HFF-Myc (cell line): ENCODE results near the gene RDH5.

Experiments
- DNase-seq: peaks from one replicate; pipeline ENCODE4 v3.0.0-alpha.2; 2011; ENCODE audit warnings: low read depth; ENCODE audit errors: extremely low read depth
- H3K4me3 ChIP-seq: replicated peaks from 2 replicates; pipeline ENCODE4 v1.5.1; 2011; ENCODE audit warnings: low read depth, mild to moderate bottlenecking, control low read depth, low read length
- TF ChIP-seq, protein P1 (sequence below): IDR thresholded peaks from 2 replicates; pipeline ENCODE4 v1.5.1; 2012; ENCODE audit warnings: mild to moderate bottlenecking, low read depth, low read length, control low read depth; ENCODE audit errors: missing control alignments

Gene RDH5

DNA sequence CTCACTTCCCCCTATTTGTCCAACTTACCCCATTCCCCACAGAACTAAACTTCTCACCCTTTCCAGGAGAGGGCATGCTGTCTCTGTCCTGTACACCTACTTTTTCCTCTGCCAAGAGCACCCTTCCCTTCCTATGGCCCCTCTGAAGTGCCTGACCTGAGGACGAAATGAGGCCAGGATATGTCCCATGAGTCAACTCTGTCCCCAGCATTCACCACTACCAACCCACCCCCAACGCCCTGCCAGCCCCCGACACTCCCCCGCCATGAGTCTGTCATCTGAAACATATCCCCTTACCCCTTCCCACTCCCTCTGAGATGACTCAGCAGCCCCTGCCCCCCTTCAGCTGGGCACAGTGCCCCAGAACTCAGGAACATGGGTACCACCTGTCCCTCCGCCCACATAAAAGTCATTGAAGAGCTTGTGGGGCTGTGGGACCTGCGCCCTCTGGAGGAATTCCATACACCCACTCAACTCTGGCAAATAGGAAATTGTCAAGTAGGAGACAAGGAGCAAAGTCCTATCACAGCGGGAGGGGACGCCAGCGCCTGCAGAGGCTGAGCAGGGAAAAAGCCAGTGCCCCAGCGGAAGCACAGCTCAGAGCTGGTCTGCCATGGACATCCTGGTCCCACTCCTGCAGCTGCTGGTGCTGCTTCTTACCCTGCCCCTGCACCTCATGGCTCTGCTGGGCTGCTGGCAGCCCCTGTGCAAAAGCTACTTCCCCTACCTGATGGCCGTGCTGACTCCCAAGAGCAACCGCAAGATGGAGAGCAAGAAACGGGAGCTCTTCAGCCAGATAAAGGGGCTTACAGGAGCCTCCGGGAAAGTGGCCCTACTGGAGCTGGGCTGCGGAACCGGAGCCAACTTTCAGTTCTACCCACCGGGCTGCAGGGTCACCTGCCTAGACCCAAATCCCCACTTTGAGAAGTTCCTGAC is 38.8 kb upstream of the RDH5 start:
- TF ChIP-seq, protein P1, sequence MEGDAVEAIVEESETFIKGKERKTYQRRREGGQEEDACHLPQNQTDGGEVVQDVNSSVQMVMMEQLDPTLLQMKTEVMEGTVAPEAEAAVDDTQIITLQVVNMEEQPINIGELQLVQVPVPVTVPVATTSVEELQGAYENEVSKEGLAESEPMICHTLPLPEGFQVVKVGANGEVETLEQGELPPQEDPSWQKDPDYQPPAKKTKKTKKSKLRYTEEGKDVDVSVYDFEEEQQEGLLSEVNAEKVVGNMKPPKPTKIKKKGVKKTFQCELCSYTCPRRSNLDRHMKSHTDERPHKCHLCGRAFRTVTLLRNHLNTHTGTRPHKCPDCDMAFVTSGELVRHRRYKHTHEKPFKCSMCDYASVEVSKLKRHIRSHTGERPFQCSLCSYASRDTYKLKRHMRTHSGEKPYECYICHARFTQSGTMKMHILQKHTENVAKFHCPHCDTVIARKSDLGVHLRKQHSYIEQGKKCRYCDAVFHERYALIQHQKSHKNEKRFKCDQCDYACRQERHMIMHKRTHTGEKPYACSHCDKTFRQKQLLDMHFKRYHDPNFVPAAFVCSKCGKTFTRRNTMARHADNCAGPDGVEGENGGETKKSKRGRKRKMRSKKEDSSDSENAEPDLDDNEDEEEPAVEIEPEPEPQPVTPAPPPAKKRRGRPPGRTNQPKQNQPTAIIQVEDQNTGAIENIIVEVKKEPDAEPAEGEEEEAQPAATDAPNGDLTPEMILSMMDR = peak; percentile 46
- peak overlapping the region; percentile 34 for H3K4me3 ChIP-seq
- peak; percentile 48 for DNase-seq

DNA sequence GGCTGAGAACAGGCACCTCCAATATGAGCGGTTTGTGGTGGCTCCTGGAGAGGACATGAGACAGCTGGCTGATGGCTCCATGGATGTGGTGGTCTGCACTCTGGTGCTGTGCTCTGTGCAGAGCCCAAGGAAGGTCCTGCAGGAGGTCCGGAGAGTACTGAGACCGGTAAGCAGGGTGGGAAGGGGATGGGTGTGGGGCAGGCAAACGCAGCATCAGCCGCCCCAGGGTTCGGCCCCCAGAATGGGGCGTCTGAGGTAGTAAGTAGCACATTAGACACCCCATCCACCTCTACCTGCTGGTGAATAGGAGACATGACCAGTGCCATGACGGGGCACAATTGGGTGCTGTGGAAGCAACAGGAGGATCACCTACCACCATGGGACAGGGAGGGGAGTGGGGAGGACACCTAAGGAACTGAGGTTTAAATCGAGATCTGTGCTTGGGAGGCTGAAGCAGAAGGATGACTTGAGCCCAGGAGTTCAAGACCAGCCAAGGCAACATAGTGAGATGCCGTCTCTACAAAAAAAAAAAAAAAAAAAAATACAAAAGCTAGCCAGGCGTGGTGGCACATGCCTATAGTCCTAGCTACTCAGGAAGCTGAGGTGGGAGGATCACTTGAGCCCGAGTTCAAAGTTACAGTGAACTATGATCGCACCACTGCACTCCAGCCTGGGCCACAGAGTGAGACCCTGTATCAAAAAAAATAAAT is 38.0 kb upstream of the RDH5 start:
- no peak for DNase-seq
- TF ChIP-seq, protein P1 = no peak
- H3K4me3 ChIP-seq = peak overlapping the region; percentile 34

DNA sequence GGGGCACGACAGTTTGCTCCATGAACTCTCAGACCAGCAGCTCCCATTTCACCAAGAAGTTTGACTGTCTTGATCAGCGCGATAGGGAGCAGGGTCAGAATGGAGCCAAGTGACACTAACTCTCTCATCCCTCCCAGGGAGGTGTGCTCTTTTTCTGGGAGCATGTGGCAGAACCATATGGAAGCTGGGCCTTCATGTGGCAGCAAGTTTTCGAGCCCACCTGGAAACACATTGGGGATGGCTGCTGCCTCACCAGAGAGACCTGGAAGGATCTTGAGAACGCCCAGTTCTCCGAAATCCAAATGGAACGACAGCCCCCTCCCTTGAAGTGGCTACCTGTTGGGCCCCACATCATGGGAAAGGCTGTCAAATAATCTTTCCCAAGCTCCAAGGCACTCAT is 36.5 kb upstream of the RDH5 start:
- no peak for DNase-seq
- TF ChIP-seq, protein P1 = no peak

DNA sequence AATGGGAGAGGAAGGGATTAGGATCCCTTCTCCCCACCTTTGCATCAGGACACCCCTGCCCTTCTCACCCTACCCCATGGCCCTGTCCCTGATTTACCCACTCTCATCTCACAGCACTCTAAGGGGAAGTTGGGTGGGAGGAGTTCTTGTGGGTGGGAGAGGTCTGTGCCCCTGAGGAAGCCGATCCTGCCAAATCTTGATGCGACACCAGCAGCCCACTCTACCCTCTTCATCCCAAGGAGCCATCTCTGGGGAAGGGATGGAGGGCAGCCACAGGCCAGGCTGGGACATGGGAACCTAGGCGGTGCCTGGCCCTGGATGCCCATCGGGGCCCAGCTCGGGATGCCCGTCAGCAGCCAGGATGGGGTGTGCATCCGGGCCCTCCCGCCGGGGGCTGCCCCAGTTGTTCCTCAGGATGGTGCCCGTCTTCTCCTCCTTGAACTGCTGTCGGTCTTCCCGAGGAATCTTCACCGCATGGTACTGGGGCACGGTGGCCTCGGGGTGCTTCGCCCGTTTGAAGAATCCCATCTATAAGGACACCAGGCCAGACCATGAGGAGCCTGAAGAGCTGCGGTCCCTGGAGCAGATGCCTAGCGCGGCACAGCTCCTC is 35.3 kb upstream of the RDH5 start:
- DNase-seq = no peak
- TF ChIP-seq, protein P1 = no peak
- H3K4me3 ChIP-seq = no peak overlapping the region

More for the DNA sequence above, 36.5 kb upstream of the RDH5 start:
- H3K4me3 ChIP-seq = no peak overlapping the region

DNA sequence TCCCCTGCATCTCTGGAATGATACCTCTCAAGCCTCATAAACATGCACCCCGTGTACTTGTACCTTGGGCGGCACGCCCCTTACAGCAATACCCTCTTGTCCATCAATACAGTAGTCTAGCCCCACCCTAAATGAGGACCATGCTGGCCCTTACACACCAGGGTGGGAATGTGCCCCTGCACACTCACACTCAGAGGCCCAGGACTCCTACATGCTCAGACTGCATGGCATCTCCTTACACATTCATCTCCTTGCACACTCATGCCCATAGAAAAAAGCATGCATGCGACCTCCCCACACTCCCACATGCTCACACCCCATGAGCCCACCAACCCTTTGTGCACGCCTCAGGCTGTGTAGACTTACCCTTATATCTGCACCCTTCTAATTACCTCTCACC is 34.5 kb upstream of the RDH5 start:
- H3K4me3 ChIP-seq = no peak overlapping the region
- TF ChIP-seq, protein P1 = no peak
- DNase-seq = no peak

DNA sequence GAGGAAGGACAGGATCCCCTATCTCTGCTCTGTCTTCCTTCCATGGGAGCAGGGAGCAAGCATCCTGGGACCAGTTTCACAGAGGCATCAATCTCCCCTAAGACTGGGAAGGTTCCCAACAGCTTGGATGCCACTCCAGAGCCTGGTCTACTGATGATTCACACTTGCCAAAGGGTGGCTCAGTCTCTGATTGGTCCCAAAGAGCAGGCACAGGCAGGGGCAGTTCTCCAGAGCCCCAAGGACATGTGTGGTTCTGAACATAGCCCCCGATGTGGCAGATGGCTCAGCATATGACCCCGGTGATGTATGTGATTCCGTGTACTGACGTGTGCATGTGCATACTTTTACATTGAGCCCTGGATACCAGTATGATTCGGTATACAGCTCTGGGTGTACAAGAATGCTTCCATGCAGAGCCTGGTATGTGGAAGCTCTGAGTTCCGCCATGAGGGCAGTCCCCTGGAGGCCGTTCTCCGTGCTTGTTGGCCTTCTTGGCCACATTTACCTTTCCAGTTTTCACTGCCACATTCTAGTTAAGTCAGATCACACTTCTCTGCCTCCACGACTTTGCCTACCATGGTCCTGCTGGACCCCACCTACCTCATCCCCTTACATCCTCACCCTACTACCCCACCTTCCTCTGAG is 33.7 kb upstream of the RDH5 start:
- no peak overlapping the region for H3K4me3 ChIP-seq
- TF ChIP-seq, protein P1 = no peak
- DNase-seq = no peak
